Fibroblast of skin of scalp (primary cell): Measurements from ENCODE around the gene RFC2.
"Not testable (repeated sequence)": the region's sequence is repeated elsewhere in the genome, so short reads cannot be mapped to it uniquely, and the experiment has no call there.

Experiments used
- DNase-seq: peaks from one replicate; pipeline ENCODE4 v3.0.0-alpha.2; 2013

The RFC2 gene

DNA sequence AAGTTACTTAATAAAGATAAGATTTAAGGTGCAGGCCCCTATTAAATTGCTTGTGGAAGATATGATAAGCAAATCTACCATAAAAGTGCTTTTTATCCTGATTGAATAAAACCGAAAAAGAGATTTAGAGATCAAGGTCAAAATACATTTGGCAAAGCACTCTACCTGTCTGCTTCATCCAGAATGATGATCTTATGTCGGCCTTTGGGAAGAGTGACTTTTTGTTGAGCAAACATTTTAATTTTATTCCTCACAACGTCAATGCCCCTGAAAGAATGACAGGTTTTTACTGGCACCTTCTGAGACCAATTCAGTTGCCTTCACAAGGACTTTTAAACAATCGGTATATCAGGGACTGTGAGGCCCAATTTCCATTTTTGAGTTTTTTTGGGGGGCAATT lies 7.7 kb downstream of the RFC2 start:
- no peak for DNase-seq

DNA sequence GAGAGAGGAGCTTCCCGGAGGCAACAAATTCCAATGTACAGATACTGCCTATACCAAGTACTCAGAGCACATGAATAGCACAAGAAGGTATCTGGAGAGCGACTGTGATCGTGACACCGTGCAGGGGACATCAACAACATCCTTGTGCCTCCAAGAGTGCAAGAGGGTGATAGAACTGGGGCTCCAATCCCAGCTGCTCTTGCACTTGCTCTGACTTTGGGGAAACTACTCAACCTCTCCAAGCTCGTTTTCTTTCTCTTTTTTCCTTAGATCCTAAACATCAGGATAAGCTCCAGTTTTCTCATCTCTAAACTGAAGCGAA lies 12.1 kb downstream of the RFC2 start:
- no peak for DNase-seq

DNA sequence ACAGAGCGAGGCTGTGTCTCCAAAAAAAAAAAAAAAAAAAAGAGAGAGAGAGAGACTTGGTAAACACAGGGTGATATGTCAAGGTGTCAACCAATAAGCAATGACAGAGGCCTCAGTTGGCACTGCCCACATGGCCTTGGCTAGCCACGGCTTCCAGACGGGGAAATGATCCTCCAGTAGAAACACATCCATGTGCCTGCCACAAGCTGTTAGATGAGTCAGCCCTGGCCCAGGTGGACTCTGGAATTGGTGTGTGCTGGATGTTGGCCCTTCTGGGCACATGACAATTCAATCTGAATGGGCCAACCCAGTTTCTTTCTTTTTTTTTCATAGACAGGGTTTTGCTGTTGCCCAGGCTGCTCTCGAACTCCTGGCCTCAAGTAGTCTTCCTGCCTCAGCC lies 13.7 kb downstream of the RFC2 start:
- DNase-seq, result no peak

DNA sequence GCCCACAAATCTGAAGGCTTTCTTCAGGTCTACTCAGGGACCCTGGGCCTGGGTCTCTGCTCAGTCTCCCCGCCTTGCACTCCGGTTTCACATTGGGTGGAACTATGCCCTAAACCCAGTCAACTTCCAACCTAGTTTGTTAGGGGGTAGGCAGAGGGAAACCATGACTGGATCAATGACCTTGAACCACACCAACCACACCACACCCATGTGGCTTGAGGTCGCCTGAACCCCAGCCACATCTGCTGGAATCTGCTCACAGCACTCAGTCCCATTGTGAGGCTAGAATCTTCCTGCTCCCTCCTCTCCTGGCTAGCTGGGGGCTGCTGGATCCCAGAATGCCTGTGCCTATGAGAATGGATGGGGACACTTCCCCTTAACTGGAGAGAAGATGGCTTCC lies 17.9 kb downstream of the RFC2 start:
- DNase-seq, result no peak

DNA sequence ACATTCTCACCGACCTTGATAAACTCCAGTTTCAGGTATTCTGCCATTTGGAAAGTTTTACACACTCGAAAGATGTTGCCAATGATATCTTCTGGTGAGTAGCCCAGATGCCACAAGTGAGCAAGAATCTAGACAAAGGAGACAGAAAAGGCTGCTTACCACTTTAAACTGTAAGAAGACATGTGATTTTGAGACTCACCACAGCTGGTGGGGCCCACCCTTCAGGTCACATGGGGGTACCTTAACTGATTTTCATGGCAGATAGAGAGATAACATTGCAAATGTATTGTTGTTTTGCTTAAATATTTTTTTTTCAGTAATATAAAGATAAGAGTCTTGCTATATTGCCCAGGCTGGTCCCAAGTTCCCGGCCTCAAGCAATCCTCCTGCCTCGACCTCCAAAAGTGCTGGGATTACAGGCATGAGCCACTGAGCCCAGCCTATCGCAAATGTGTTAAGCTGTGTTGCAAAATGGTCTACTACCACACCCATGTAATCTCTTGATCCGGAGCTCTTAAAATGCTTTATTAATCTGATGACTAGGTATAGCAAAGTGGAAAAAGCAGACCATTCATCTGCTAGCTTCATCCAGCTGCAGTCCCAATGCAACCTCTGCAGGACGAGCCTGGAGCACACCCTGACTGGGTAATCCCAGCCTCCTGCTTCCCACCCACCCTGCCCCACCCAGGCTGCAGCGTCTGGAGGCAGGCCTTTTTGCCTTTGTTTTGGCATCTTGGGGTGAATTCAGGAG lies 18.5 kb downstream of the RFC2 start:
- DNase-seq, result no peak

DNA sequence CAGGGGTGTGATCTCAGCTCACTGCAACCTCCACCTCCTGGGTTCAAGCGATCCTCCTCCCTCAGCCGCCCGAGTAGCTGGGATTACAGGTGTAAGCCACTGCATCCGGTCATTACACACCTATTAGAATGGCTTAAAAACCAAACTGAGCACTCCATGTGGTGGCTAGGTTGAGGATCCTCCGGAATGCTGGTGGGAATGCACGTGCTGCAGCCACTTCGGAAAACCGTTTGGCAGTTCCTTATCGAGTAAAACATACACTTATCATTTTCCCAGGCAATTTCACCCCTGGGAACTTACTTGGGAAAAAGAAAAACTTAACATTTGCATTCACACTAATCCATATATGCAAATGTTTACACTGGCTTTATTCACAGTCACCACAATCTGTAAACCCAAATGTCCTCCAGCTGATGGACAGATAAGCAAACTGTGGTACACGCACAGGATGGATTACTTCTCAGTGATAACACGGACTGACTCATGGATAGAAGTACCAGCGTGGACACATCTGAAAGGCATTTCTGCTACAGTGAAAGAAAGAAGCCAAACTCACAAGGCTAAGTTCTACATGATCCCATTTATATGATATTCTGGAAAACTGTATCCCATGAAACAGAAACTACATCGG lies 20.4 kb downstream of the RFC2 start:
- peak; percentile 13 for DNase-seq

DNA sequence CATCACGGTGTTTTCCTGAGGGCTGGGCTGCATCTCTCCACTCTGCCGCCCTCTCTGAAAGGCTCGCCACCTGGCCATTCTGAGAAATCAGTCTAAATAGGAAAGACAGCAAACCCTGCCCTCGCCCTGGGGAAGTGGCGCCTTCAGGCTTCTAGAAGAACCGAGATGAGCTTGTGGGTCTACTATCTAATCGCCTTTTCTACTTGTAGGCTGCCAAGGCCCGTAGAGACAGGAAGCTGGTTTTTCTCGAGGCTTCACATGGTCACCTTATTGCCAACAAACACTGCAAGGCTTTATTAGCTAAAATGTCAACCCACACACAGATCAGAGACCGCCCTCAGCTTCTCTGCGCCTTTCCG lies 23.0 kb downstream of the RFC2 start:
- no peak for DNase-seq

DNA sequence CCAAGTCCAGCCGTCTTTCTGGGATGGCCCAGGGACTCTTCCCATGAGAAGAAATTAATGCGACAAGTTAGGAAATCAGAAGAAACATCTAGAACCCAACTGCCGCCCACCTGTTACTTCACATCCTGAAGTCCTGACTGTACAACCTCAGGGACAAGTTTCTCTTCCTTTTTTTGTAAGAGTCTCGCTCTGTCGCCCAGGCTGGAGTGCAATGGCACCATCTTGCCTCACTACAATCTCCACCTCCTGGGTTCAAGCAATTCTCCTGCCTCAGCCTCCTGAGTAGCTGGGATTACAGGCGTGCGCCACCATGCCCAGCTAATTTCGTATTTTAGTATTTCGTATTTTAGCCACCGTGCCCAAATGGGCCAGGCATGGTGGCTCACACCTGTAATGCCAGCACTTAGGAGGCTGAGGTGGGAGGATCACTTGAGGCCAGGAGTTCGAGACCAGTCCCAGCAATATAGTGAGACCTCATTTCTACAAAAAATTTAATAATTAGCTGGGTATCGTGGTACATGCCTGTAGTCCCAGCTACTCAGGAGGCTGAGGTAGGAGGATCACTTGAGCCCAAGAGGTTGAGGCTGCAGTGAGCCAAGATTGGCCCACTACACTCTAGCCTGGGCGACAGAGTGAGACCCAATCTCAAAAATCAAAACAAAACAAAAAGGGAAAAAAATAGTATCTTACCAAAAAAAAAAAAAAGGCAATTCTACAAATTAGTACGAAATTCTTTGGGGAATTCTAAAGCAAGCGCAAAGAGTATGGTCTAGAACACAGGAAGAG lies 23.6 kb downstream of the RFC2 start:
- DNase-seq, result no peak

DNA sequence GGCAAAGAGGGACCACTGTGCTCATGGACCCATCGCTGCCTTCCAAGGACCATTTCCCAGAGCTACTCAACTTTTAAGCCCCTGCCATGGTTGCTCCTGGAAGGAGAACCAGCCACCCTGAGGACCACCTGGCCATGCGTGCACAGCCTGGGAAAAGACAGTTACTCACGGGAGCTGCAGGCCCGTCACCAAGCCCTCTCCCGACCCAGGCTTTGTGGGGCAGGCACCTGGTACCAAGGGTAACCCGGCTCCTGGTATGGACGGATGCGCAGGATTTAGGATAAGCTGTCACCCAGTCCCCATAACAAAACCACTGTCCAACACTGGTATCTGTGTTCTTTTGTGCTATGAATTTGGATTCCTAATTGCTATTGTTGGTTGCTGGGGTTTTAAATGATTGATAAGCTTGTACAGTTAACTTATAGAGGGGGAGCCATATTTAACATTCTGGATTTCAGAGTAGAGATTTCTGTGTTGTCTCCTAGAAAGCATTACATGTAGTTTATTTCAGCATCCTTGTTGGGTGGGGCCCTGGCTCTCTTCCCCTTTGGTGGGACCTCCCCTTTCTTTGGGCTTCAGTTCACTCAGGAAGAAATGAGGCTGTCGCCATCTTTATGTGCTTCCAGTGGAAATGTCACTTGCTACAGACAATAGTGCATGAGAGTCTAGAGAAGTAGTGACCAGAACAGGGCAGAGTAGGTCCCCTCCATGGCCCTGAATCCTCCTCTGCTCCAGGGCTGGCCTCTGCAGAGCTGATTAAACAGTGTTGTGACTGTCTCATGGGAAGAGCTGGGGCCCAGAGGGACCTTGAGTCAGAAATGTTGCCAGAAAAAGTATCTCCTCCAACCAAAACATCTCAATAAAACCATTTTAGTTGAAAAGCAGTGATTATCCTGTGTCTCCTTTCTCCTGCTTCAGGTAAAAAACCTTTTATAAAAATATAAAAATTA lies 25.0 kb downstream of the RFC2 start:
- DNase-seq, result no peak

DNA sequence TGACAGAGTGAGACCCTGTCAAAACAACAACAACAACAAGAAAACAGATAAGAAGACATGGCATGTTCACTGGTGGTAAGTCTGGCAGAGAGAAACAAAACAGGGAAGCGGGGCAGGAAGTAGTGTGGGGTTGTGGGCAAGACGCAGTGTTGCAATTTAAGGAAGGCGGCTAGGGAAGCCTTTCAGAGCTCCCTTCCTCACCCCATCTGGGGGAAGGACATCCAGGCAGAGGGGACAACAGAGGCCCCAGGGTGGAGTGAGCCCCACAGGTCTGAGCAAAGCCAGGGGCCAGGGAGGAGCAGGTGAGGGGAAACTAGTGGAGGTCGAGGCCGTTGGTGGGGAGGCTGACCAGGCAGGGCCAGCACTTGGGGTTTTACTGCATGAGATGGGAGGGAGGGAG lies 27.6 kb downstream of the RFC2 start:
- no peak for DNase-seq

DNA sequence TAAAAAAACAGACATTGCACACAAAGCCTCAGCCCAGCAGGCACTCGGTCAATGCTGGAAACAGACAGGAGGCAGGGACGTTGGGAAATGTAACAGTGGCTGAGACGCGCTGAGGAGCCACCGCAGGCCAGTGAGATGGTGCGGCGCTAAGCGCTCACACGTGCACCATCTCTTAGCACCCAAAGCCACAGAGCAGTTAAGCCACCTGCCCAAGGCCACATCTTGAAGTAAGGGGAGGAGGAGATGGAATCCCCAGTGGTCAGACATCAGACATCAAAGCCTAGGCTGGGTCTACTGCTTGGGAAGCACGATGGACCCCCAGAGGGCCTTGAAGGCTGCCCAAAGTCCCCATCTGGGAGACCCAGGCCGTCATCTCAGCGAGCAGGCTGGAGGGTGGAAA lies 28.8 kb downstream of the RFC2 start:
- no peak for DNase-seq

DNA sequence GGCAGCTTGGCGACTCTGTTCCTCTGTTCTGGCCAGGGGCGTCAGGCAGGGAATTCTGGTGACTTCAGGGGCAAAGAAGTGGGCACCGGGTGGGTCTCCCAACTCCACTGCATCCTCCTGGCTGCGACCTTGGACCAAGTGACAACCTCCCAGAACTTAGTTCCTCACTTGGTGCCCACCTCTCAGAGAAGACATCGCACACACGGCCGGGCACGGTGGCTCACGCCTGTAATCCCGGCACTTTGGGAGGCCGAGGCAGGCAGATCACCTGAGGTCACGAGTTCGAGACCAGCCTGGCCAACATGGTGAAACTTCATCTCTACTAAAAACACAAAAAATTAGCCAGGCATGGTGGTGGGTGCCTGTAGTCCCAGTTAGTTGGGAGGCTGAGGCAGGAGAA lies 29.3 kb downstream of the RFC2 start:
- not testable (repeated sequence) for DNase-seq

DNA sequence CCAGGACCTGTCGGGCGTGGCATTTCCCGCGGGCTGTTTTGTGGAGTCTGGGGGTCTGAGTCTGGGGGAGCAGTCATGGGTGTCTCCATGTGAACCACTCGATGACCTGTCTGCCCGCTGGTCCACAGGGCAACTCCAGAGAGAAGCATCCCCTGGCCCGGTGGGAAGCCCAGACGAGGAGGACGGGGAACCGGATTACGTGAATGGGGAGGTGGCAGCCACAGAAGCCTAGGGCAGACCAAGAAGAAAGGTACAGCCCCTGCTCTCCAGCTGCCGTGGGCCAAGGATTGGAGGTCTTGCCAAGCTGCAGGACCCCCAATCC lies 29.7 kb downstream of the RFC2 start:
- DNase-seq, result no peak

DNA sequence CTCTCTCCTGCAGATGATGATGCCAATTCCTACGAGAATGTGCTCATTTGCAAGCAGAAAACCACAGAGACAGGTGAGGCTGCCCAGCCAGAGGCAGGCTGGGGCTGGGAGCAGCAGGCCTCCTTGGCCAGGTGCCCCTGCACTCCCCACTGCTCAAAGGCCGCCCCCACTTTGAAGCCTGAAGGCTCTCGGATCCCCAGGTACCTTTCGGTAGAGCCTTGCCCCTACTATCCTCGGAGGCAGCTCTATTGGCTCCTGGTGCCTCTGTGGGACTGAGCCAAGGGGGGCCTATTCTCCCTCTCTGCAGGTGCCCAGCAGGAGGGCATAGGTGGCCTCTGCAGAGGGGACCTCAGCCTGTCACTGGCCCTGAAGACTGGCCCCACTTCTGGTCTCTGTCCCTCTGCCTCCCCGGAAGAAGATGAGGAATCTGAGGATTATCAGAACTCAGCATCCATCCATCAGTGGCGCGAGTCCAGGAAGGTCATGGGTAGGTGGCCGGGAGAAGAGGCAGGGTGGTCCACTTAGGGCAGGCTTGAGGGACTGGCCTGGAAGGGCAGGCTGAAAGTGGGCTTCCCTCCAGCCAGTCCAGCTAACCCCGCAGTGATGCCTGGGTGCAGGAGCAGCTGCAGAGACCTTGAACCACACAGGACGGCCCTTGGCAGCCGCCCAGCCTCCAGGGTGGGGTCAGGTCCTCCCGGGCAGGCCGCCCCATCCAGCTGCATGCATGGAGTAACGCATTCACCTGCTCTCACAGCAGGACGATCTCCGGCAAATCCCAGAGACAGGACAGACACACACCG lies 30.3 kb downstream of the RFC2 start:
- no peak for DNase-seq

DNA sequence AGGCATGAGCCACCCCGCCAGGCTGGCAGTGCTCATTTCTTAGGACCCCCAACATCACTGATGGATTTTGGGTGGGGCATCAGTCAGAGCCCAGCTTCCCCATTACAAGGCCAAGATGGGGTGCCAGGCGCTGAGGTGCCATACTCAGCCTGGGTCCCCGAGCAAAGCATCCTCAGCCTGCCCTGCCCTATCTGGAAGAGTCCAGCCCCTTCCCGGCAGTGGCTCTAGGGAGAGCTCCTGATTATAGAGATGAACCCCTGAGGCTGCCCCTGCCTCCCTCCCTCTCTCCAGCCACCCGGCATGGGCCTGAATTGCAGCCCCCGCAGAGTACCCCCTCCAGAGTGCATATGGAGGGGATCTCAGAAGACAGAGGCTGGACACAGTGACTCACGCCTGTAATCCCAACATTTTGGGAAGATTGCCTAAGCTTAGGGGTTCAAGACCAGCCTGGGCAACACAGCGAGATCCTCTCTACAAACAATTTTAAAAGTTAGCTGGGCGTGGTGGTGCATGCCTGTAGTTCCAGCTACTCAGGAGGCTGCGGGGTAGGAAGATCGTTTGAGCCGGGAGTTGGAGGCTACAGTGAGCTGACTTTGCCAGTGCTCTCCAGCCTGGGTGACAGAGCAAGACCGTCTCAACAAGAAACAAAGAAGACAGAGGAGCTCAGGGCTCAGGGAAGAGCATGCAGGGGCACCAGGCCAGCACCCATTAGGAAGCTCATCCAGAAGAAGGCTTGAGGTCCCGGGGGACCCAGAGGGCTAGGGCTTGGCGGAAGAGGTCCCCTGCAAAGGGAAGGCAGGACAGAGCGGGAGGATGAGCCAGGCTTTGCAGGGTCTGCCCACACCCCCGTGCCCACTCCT lies 31.1 kb downstream of the RFC2 start:
- DNase-seq, result no peak

DNA sequence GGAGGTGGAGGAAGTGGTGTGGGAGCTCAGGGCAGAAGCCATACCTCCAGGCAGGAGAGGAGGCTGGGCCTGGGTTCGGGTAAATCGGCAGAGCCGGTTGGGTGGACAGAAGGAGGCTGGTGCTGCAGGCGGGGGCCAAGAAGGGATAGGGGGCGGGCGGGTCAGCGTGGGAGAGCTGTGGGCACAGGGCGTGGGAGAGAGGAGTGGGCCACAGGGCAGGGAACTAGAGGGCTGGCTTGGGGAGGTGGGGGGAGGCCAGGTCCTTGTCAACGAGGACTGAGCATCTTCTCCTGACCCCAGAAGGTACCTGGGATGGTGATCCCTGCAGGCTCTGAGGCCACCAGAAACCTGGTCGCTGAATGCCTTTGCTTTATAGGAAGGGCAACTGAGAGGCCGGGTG lies 32.5 kb downstream of the RFC2 start:
- no peak for DNase-seq

DNA sequence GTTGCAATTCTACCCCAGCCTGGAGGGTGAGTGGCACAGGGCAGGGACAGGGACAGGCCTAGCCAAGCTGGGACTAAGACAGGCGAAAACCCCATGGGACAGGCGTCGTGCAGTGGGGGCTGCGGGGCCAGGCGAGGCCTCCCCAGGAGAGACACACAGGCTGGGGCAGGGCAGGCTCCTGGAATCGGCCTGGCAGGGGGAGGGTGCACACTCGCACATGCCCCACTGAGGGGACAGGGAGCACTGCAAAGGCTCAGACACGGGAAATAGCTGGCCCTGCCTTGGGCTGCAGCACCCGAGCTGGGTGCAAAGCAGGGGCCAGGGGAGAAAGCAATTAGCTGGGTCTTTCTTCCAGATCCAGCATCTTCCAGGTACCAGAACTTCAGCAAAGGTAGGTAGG lies 34.0 kb downstream of the RFC2 start:
- no peak for DNase-seq

DNA sequence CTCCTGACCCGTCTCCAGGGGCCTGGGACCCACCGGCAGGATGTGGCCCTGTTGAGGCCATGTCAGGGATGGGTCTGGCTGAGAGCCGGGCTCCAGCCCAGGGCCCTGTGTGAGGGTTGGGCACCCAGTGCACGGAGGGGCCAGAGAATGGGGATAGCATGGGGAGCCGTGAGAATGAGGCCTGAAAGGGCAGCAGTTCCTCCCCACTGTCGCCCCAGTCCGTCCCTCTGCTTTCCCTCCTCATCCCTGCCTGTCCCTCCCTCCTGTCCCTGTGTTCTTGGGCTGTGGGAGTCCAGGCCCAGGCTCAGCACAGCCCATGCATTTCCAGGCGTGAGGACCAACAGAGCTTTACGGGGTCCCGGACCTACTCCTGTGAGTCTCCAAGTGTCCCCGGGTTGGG lies 34.8 kb downstream of the RFC2 start:
- no peak for DNase-seq

DNA sequence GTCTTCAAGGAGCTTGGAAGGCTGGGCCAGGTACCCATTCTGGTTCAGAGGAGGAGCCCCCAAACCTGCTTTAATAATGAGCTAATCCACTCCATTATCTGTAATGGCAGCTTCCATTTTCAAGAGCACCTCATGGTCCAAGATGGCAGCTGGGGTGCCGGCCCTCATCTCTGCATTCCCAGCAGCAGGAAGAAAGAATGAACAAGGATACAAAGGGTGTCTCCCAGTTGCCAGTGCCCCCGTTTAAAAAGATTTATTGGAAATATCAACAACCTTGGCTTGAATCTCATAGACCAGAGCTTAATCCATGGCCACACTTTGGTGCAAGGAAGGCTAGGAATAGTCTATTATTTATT lies 35.9 kb downstream of the RFC2 start:
- DNase-seq, result no peak

DNA sequence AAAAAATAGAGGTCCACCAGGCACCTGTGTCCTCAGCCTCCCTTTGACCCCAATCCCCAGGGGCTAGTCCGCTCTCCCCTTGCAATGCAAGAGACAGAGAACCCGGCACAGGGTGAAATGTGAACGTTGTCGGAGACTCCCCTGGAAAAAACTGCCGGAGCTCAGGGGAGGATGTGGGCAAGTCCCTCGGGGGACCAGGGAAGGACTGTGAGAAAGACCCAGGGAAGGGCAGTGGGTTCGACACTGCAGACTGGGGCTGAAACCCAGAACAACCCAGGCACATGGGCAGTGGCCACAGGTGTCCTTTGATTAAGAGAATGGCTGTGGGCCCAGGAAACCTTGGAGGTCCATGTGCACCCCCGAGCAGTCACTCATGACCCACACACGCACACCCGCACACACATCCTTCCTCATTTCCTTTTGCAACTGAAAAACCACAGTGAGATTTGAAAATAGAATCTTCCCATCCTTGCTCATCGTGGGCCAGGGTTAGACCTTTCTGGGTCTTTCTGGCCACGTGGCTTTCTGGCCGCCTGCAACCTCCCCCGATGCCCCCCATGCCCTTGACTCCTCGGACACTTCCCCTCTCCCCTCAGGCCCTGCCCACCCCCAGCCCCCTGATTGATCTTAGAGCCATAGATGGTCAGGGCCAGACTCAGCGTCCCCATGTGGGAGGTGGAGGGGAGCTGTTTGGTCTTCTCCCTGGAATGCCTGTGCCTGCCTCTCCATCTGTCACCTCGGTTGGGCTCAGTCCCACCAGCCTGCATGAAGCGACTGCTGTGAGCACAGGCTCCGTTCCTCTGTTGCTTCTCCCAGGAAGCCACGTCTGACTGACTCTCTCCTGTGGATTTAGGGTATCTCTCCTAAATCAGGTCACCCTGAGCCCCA lies 36.5 kb downstream of the RFC2 start:
- no peak for DNase-seq
